ENCODE measurements around the gene USP36.
"Not testable (repeated sequence)": the region's sequence is repeated elsewhere in the genome, so short reads cannot be mapped to it uniquely, and the experiment has no call there.

Gene USP36

GRCh38 chr17:78763561-78763960, 77.1 kb downstream of the USP36 start:
- no peak overlapping the region for H3K4me3 ChIP-seq (ENCODE audit: low read depth, low read length)
- in situ Hi-C loops (cut with HindIII; ENCODE audit: low sequenced_read_pairs) = no loop called here
- no peak for TF ChIP-seq CTCF (IDR thresholded peaks at IDR 0.05; ENCODE audit: low read depth, low read length, missing control alignments)
- peak; percentile 63 for DNase-seq (ENCODE audit: low read depth)

- DNase-seq (ENCODE audit: low read depth) = no peak
- TF ChIP-seq CTCF (IDR thresholded peaks at IDR 0.05; ENCODE audit: low read depth, low read length, missing control alignments) = no peak
- in situ Hi-C loops (cut with HindIII; ENCODE audit: low sequenced_read_pairs) = no loop called here
- H3K4me3 ChIP-seq (ENCODE audit: low read depth, low read length) = no peak overlapping the region
Observed at GRCh38 chr17:78761789-78762406, 78.7 kb downstream of the USP36 start.

GRCh38 chr17:78759969-78760352, 80.7 kb downstream of the USP36 start:
- H3K4me3 ChIP-seq (ENCODE audit: low read depth, low read length) = no peak overlapping the region
- in situ Hi-C loops (cut with HindIII; ENCODE audit: low sequenced_read_pairs) = no loop called here
- no peak for TF ChIP-seq CTCF (IDR thresholded peaks at IDR 0.05; ENCODE audit: low read depth, low read length, missing control alignments)
- no peak for DNase-seq (ENCODE audit: low read depth)

- in situ Hi-C loops (cut with HindIII; ENCODE audit: low sequenced_read_pairs) = no loop called here
- peak; percentile 73 for DNase-seq (ENCODE audit: low read depth)
- no peak for TF ChIP-seq CTCF (IDR thresholded peaks at IDR 0.05; ENCODE audit: low read depth, low read length, missing control alignments)
- no peak overlapping the region for H3K4me3 ChIP-seq (ENCODE audit: low read depth, low read length)
Observed at GRCh38 chr17:78759203-78759968, 81.2 kb downstream of the USP36 start.

GRCh38 chr17:78753316-78754250, 87.0 kb downstream of the USP36 start:
- H3K4me3 ChIP-seq (ENCODE audit: low read depth, low read length) = no peak overlapping the region
- no peak for TF ChIP-seq CTCF (IDR thresholded peaks at IDR 0.05; ENCODE audit: low read depth, low read length, missing control alignments)

GRCh38 chr17:78751447-78752161, 89.0 kb downstream of the USP36 start:
- no peak for DNase-seq (ENCODE audit: low read depth)
- no peak overlapping the region for H3K4me3 ChIP-seq (ENCODE audit: low read depth, low read length)
- no peak for TF ChIP-seq CTCF (IDR thresholded peaks at IDR 0.05; ENCODE audit: low read depth, low read length, missing control alignments)
- in situ Hi-C loops (cut with HindIII; ENCODE audit: low sequenced_read_pairs) = no loop called here

More at GRCh38 chr17:78753316-78754250, 87.0 kb downstream of the USP36 start:
- in situ Hi-C loops (cut with HindIII; ENCODE audit: low sequenced_read_pairs) = no loop called here
- DNase-seq (ENCODE audit: low read depth) = no peak

GRCh38 chr17:78751000-78751399, 89.6 kb downstream of the USP36 start:
- in situ Hi-C loops (cut with HindIII; ENCODE audit: low sequenced_read_pairs); H3K4me3 ChIP-seq (ENCODE audit: low read depth, low read length); DNase-seq (ENCODE audit: low read depth): not testable (repeated sequence)
